Gastrocnemius medialis (tissue), 4 donors: ENCODE measurements around the gene PPP3R2.
"Not testable (repeated sequence)": the region's sequence is repeated elsewhere in the genome, so short reads cannot be mapped to it uniquely, and the experiment has no call there.

ENCODE experiments used
- POLR2A ChIP-seq, 2 donors: fragments of 450-650 bp; IDR thresholded peaks; one replicate each; pipeline ENCODE4 v1.6.1; 2017; ENCODE audit warnings: antibody characterized with exemption in 2 of 2, mild to moderate bottlenecking in 2 of 2, moderate library complexity in 2 of 2
- TF ChIP-seq, protein P1 (sequence below), 5 experiments: fragments of 450-650 bp in 3 of 5; fragments of 200-600 bp in 2 of 5; sonication (generic) in 2 of 5; IDR thresholded peaks in 4 of 5; conservative IDR thresholded peaks in 1 of 5; 1 replicate in 4 of 5; 2 replicates in 1 of 5; pipeline ENCODE4 v1.5.1; 2016 to 2019; ENCODE audit warnings: antibody characterized with exemption in 5 of 5, mild to moderate bottlenecking in 3 of 5, moderate library complexity in 3 of 5

DNA sequence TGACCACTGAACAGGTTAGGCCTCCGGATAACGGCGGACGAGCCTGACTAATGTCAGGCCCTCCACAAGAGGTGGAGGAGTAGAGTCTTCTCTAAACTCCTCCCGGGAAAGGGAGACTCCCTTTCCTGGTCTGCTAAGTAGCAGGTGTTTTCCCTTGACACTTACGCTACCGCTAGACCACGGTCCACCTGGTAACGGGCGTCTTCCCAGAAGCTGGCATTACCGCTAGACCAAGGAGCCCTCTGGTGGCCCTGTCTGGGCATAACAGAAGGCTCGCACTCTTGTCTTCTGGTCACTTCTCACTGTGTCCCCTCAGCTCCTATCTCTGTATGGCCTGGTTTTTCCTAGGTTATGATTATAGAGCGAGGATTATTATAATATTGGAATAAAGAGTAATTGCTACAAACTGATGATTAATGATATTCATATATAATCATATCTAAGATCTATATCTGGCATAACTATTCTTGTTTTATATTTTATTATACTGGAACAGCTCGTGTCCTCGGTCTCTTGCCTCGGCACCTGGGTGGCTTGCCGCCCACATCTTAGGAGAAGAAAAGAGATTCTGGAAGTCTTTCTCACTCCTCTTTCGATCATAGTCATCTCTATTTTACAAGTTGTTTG lies 45.2 kb downstream of the PPP3R2 start:
- TF ChIP-seq, protein P1, sequence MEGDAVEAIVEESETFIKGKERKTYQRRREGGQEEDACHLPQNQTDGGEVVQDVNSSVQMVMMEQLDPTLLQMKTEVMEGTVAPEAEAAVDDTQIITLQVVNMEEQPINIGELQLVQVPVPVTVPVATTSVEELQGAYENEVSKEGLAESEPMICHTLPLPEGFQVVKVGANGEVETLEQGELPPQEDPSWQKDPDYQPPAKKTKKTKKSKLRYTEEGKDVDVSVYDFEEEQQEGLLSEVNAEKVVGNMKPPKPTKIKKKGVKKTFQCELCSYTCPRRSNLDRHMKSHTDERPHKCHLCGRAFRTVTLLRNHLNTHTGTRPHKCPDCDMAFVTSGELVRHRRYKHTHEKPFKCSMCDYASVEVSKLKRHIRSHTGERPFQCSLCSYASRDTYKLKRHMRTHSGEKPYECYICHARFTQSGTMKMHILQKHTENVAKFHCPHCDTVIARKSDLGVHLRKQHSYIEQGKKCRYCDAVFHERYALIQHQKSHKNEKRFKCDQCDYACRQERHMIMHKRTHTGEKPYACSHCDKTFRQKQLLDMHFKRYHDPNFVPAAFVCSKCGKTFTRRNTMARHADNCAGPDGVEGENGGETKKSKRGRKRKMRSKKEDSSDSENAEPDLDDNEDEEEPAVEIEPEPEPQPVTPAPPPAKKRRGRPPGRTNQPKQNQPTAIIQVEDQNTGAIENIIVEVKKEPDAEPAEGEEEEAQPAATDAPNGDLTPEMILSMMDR (IDR thresholded peaks at IDR 0.05 in 4 of 5, conservative IDR thresholded peaks at IDR 0.05 in 1 of 5): peak in 1 of 5 experiments; percentile 10
- TF ChIP-seq POLR2A (IDR thresholded peaks at IDR 0.05): not testable (repeated sequence)
